Renal cortical epithelial cell (primary cell): ENCODE results near the gene IQSEC2. TPM values are rescaled to one million over a fixed set of nuclear protein-coding genes. Genes with fewer than 3 reads are reported as not detected.

Source experiments
- DNase-seq: peaks from one replicate; pipeline ENCODE4 v3.0.0-alpha.2; 2011; ENCODE audit warnings: low read depth
- total RNA-seq: library from RNA; depleted of rRNA; stranded (reverse); fragments of >200 nt; gene quantifications from 2 replicates; pipeline ENCODE4 v1.2.3, GENCODE V29; 2014

Gene IQSEC2
- total RNA-seq, 1 donor from 2014 or later = 17.8 TPM

- DNase-seq = no peak
Observed at GRCh38 chrX:53305219-53305995, 24.0 kb upstream of the IQSEC2 start.

- DNase-seq = no peak
Observed at GRCh38 chrX:53303195-53303594, 21.8 kb upstream of the IQSEC2 start.

GRCh38 chrX:53300157-53300556 lies 18.8 kb upstream of the IQSEC2 start:
- no peak for DNase-seq

- no peak for DNase-seq
Observed at GRCh38 chrX:53294024-53294648, 12.8 kb upstream of the IQSEC2 start.

- no peak for DNase-seq
Observed at GRCh38 chrX:53291596-53291995, 10.2 kb upstream of the IQSEC2 start.

DNA sequence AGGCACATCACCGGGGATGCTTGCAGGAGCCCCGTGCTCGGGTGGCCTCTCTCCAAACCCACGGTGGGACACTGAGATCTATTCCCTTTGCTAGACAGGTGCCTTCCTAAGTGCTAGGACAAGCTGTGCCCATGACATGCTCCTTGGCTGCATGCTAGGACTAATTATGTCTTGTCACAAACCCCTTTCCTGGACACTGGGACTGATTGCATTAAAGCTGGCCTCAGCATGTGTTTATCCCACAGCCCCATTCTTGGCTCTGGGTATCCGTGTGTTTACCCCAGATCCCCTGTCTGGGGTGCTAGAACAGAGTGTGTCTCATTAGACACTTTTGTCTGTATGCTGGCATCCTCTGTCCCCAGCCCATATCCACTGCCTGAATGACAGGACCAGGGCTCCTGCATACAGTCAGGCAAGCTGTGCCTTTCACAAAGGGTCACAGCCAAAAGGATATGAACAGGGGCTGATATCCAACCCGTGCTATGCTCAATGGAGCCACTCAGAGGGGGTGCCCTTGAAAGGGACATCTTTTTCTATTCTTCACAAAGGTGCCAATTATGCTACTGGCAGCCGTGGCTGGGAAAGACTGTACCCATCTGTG lies 9.2 kb upstream of the IQSEC2 start:
- DNase-seq = no peak

- DNase-seq = no peak
Observed at GRCh38 chrX:53288189-53288588, 6.8 kb upstream of the IQSEC2 start.

DNA sequence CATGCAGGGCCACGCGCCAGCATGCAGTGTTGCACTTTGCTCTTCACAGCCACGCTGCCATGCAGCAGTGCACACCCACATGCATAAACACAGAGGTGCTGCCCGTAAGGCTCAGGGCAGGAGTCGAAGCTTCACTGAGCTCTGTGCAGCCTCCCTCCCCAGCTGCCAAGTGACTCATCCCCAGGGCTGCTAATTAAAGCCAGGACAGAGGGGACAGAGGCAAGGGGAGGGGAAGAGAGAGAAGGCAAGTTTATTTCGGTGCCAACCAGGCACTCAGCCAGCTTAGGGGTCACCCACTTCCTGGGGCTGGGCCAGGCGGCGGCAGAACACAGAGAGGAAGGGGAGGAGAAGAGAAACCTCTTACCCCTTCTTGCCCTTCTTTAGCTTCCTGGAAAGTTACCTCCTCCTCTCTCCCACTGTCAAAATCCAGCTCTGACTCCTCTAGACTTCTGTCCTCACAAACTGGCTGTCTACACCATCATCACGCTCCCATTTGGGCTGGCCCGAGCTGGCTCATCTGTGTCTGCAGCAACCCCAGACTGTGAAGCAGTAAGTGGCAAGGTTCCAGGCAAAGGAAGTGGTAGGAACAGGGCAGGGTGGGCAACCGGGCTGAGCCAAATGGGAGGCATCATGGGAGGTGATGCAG lies 6.2 kb upstream of the IQSEC2 start:
- DNase-seq = peak; percentile 76

GRCh38 chrX:53286171-53286570 lies 4.8 kb upstream of the IQSEC2 start:
- DNase-seq = no peak

- no peak for DNase-seq
Observed at GRCh38 chrX:53285591-53285990, 4.2 kb upstream of the IQSEC2 start.

DNA sequence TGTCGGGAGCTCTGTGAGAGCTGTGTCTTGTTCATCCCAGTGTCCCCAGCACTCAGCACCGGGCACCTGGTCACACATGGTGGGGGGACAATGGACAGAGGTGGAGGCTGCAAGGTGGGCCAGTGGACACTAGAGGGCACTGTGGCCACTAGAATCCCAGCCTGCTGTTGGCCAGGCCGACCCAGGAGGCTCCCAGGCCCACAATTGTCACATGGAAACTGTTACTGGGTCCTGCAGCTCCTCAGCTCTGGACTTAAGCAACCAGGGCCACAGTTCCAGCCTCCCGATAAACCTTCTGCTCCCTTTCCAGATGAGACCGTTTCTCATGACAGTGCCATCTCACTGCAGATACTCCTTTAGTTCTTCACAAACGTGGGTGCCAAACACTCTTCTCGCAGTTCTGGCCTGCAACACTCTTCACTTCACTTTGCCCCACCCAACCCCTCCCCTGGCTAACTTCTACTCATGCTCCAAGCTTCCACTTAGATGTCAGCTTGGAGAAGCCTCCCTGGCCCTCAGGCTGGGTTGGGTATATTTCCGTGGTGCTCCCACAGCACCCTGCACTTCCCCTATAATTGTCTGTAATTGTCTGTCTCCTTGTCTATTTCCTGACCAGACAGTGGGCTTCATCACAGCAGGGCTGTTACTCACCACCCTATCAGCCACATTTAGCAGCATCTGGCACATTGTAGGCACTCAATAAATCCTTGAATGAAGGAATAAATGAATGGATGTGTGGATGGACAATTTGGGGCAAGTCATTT lies 3.5 kb upstream of the IQSEC2 start:
- DNase-seq = peak; percentile 15

- DNase-seq = no peak
Observed at GRCh38 chrX:53283567-53283966, 2.2 kb upstream of the IQSEC2 start.

DNA sequence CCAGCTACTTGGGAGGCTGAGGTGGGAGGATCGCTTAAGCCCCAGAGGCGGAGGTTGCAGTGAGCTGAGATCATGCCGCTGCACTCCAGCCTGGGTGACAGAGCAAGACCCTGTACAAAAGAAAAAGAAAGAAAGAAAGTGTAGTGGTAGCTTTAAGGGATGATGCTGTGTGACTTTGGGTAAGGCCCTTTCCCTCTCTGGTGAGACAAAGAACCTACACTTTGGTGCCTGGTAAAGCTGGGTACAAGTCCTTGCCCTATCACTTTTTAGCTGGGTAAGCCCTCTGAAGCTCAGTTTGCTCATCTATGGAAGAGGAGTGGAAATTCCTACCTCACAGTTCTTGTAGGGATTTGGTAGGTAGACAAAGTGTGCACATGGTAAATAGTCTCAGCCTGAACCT lies 1.7 kb upstream of the IQSEC2 start:
- DNase-seq = no peak

- no peak for DNase-seq
Observed at GRCh38 chrX:53281963-53282695, 745 bp upstream of the IQSEC2 start.

- DNase-seq = peak; percentile 56
Observed at GRCh38 chrX:53280331-53281320, 758 bp downstream of the IQSEC2 start.

GRCh38 chrX:53279296-53280237 lies 1.8 kb downstream of the IQSEC2 start:
- DNase-seq = no peak

DNA sequence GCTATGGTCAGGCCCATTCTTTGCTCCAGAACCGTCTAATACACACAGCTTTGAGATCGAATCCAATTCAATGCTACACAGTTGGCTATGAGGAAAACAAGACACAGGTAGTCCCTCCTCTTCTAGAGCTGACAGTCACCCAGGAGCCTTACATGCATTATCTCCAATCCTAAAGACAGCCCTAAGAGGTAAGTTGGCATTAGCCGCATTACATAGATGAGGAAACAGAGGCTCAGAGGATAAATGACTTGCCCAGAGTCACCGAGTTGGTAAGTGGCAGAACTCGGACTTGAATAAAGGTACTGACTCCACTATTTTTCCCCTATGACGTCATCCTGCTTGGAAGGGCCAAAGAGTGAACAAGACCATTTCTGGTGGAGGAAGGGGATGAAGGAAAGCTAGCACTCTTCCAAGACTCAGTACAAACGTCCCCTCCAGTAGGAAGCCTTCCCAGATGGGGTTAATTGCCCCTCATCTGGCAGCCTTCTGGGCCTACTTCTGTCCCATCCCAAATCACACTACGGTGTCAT lies 8.5 kb downstream of the IQSEC2 start:
- no peak for DNase-seq

- no peak for DNase-seq
Observed at GRCh38 chrX:53269536-53270107, 11.8 kb downstream of the IQSEC2 start.
